NCI-H345 (cell line): ENCODE measurements around the gene PHPT1.
A peak's percentile ranks its signal among the peaks of the same experiment; 100 is the strongest.
"Not testable (repeated sequence)": the region's sequence is repeated elsewhere in the genome, so short reads cannot be mapped to it uniquely, and the experiment has no call there.

Source experiments
- DNase-seq: peaks from one replicate; lab custom pipeline; 2025; lab: John Stamatoyannopoulos, UW

Gene PHPT1

GRCh38 chr9:136849038-136849959 is at the start of gene PHPT1:
PHPT1 (plus strand) TSS chr9:136849409; CDS start chr9:136849431, 22 bp downstream.
- DNase-seq = peak; percentile 99

- peak; percentile 93 for DNase-seq
These were observed 49.2 kb upstream of the PHPT1 start for GRCh38 chr9:136799854-136800657.

- DNase-seq = no peak
These were observed 46.9 kb upstream of the PHPT1 start for GRCh38 chr9:136802321-136802720.

GRCh38 chr9:136803009-136803550 is 46.1 kb upstream of the PHPT1 start:
- not testable (repeated sequence) for DNase-seq

GRCh38 chr9:136803551-136804508 is 45.4 kb upstream of the PHPT1 start:
- DNase-seq = no peak

- no peak for DNase-seq
These were observed 44.6 kb upstream of the PHPT1 start for GRCh38 chr9:136804509-136805206.

GRCh38 chr9:136805207-136805740 is 43.9 kb upstream of the PHPT1 start:
- no peak for DNase-seq

GRCh38 chr9:136806067-136806466 is 43.1 kb upstream of the PHPT1 start:
- no peak for DNase-seq

GRCh38 chr9:136806631-136807201 is 42.5 kb upstream of the PHPT1 start:
- no peak for DNase-seq

GRCh38 chr9:136807281-136808074 is 41.7 kb upstream of the PHPT1 start, which contains the start of gene RABL6:
RABL6 (plus strand) TSS chr9:136807948; CDS start chr9:136808197, 249 bp downstream.
- DNase-seq = peak; percentile 84

- peak; percentile 35 for DNase-seq
These were observed 41.0 kb upstream of the PHPT1 start for GRCh38 chr9:136808075-136808805.

- DNase-seq = no peak
These were observed 40.4 kb upstream of the PHPT1 start for GRCh38 chr9:136808806-136809158.

- no peak for DNase-seq
These were observed 34.3 kb upstream of the PHPT1 start for GRCh38 chr9:136814725-136815421.

GRCh38 chr9:136815422-136815782 is 33.8 kb upstream of the PHPT1 start:
- DNase-seq = no peak

GRCh38 chr9:136820971-136821825 is 28.0 kb upstream of the PHPT1 start:
- no peak for DNase-seq

GRCh38 chr9:136821826-136822544 is 27.2 kb upstream of the PHPT1 start:
- no peak for DNase-seq
